ENCODE data around the gene TFPT.

Gene TFPT

GRCh38 chr19:54145541-54146158 lies 30.2 kb upstream of the TFPT start:
- Histone ChIP-seq H3K36me3 (peaks cover 70 to 88% (median 83%) of the 10 kb centered on the region in 3 donors), H3K27ac (no peak overlapping the region), H3K4me3 (no peak overlapping the region), H3K4me1 (peaks cover 0 to 8% (median 3%) of the 10 kb centered on the region in 4 donors), H3K9me3 (no peaks in the 10 kb centered on the region), H3K27me3 (no peaks in the 10 kb centered on the region)
- no peak for DNase-seq
- intact Hi-C loops (cut with DNase I; ENCODE audit: low total_unique reads) = no loop called here
- no peak for TF ChIP-seq CTCF (IDR thresholded peaks at IDR 0.05)

GRCh38 chr19:54142166-54142780 lies 26.8 kb upstream of the TFPT start:
- DNase-seq = no peak
- Histone ChIP-seq H3K27me3 (no peaks in the 10 kb centered on the region), H3K27ac (no peak overlapping the region), H3K4me3 (no peak overlapping the region), H3K36me3 (peaks cover 48 to 61% (median 49%) of the 10 kb centered on the region in 3 donors), H3K9me3 (no peaks in the 10 kb centered on the region), H3K4me1 (peaks cover 0 to 31% (median 26%) of the 10 kb centered on the region in 4 donors)
- TF ChIP-seq CTCF (IDR thresholded peaks at IDR 0.05) = no peak
- intact Hi-C loops (cut with DNase I; ENCODE audit: low total_unique reads) = no loop called here

DNA sequence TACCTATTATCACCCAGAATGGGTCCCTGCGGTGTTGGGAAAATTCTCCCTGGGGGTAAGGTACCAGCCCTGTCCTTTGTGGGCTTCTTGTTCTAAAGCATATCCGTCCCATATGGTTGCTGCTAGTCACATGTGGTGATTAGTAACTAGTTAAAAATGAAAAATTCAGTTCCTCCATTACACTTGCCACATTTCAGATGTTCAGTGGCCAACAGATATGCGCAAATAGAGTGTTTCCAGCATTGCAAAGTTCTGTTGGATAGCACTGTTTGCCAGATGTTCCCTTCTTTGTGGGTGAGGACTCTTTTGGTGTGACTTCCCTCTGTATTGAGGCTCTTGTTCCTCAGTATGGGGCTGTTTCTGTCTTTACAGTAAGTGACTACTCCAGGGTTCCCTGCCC lies 25.9 kb upstream of the TFPT start:
- intact Hi-C loops (cut with DNase I; ENCODE audit: low total_unique reads) = no loop called here
- no peak overlapping the region for H3K27ac ChIP-seq

DNA sequence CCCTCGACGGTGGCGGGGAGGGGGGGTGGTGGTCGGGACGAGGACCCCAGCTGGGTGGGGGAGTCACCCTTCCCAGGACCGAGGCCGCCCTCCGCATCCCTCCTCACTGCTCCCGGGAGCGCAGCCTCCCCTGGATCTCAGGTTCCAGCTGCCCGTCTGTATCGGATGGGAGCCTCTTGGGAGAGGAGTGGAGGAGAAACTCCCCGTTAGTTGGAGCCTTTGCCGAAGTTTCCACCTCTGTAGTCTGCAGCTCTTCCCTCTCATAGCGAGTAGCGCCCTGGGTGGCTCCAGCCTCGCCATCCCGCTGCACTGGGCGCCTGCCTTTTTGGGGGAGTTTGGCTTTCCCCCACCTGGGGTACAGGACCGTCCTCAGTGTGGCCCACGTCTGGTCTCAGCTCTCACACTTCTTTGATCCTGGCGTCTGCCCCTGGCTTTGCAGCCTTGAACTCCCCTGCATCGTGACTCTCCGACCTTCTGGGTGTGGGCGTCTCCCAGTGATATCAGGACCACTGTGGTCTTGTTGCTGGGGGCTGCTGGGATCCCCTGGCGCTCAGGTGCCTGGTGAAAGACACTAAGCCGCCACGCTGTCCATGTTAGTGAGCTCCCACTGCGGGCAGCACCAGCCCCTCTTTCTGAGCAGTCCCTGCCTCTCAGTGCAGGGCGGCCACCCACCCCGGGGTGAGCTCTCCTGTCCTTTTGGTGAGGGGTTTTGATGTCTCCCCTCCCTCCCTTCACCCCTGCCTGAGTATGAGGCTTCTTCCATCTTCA lies 23.2 kb upstream of the TFPT start:
- TF ChIP-seq CTCF (IDR thresholded peaks at IDR 0.05) = no peak
- Histone ChIP-seq H3K36me3 (peaks cover 12 to 25% (median 13%) of the 10 kb centered on the region in 3 donors), H3K27ac (peak overlapping the region; percentile 99), H3K27me3 (no peaks in the 10 kb centered on the region), H3K4me1 (peaks cover 0 to 42% (median 34%) of the 10 kb centered on the region in 4 donors), H3K9me3 (no peaks in the 10 kb centered on the region), H3K4me3 (peak overlapping the region; percentile 83 to 99)
- intact Hi-C loops (cut with DNase I; ENCODE audit: low total_unique reads) = no loop called here
- no peak for DNase-seq

More for the DNA sequence above, 25.9 kb upstream of the TFPT start:
- no peak for TF ChIP-seq CTCF (IDR thresholded peaks at IDR 0.05)
- no peak overlapping the region for H3K4me3 ChIP-seq
- DNase-seq = no peak
- H3K36me3 ChIP-seq = peaks cover 39 to 52% (median 40%) of the 10 kb centered on the region in 3 donors
- H3K27me3 ChIP-seq = no peaks in the 10 kb centered on the region
- no peaks in the 10 kb centered on the region for H3K9me3 ChIP-seq
- peaks cover 0 to 35% (median 27%) of the 10 kb centered on the region in 4 donors for H3K4me1 ChIP-seq

DNA sequence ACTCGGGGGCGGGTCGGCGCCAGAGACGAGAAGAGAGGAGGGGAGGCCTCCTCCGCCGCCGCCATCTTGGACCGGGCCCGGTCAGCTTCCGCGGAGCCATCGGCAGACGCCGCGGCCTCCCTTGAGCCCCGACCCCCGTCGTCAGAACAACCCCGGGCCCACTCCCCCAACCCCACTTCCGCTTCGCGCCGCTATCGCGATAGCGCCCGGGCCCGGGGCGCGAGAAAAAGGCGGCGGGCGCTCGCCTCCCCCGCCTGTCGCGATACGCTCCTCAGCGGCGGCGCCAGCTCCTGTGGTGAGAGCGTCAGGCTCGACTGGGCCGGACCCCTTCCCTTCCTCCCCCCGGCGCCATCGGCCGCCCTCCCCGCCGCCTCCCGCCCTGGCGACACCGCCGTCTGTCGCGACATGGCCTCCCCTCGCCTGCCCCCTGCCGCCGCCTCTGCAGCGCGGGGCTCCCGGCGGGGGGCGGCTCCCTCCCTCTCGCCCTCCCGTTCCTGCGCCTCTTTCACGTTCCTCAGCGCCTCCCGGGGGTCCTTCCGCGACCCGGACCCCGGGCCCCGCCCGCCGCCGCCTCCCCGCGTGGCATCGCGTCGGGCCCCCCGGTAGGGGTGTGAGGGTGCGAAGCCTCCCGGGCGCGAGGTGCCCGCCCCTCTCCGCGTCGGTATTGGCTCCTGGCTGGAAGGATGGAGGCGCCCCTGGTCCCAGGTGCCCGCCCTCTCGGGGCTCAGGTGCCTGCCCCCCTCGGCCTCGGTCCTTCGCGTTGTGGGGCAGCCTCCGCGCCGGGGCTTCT lies 22.4 kb upstream of the TFPT start, which contains the start of gene CNOT3:
CNOT3 (plus strand) TSS at position 64 of the 790 bp plus-strand sequence. CDS start 5,217 bp downstream, outside the sequence.
- no peaks in the 10 kb centered on the region for H3K9me3 ChIP-seq
- H3K27ac ChIP-seq = peak within 1 kb of the TSS; percentile 99
- no peaks in the 10 kb centered on the region for H3K27me3 ChIP-seq
- no peak for DNase-seq
- no peak for TF ChIP-seq CTCF (IDR thresholded peaks at IDR 0.05)
- intact Hi-C loops (cut with DNase I; ENCODE audit: low total_unique reads) = loop anchor here (2.0 kb wide), 1 partner anchor 21 kb away; the partner anchor contains the start of gene LENG1
- peak within 1 kb of the TSS; percentile 83 to 99 for H3K4me3 ChIP-seq
- peaks cover 5 to 22% (median 10%) of the 10 kb centered on the region in 3 donors for H3K36me3 ChIP-seq
- peaks cover 0 to 42% (median 34%) of the 10 kb centered on the region in 4 donors for H3K4me1 ChIP-seq
